Measurements from ENCODE around the gene GAA. TPM values are rescaled to one million over a fixed set of nuclear protein-coding genes. Genes with fewer than 3 reads are reported as not detected.

The GAA gene
- total and polyA plus RNA-seq, 4 donors = 13.3 to 58.1 (median 36.5) TPM

DNA sequence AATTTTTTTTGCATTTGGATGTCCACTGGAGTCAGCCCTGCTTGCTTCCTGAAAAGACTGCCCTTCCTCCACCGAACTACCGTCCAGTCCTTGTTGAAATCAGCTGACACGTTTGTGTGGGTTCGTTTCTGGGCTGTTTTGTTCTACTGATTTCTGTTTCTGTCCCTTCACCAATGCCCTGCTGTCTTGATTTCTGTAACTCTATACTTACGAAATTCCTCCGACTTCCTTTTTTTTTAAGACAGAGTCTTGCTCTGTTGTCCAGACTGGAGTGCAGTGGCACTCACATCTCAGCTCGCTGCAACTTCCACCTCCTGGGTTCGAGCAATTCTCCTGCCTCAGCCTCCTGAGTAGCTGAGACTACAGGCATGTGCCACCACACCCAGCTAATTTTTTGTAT lies 8.4 kb upstream of the GAA start:
- Histone ChIP-seq H3K4me1 (ENCODE audit: control insufficient read depth, insufficient read depth, low read length) (peaks cover 9% of the 10 kb centered on the region), H3K9me3 (ENCODE audit: control insufficient read depth, insufficient read depth, low read length) (no peaks in the 10 kb centered on the region), H3K27me3 (ENCODE audit: control insufficient read depth, insufficient read depth, low read length) (no peaks in the 10 kb centered on the region), H3K36me3 (ENCODE audit: control insufficient read depth, insufficient read depth, low read length) (peaks cover 41% of the 10 kb centered on the region), H3K4me3 (ENCODE audit: low read depth, low read length) (no peak overlapping the region), H3K27ac (ENCODE audit: low read depth, low read length) (no peak overlapping the region)
- DNase-seq (ENCODE audit: low read depth in 4 of 6, low spot score in 6 of 6) = no peak
- 79% methylated on average over 6 of the region's 8 CpGs for WGBS (ENCODE audit: insufficient coverage)

DNA sequence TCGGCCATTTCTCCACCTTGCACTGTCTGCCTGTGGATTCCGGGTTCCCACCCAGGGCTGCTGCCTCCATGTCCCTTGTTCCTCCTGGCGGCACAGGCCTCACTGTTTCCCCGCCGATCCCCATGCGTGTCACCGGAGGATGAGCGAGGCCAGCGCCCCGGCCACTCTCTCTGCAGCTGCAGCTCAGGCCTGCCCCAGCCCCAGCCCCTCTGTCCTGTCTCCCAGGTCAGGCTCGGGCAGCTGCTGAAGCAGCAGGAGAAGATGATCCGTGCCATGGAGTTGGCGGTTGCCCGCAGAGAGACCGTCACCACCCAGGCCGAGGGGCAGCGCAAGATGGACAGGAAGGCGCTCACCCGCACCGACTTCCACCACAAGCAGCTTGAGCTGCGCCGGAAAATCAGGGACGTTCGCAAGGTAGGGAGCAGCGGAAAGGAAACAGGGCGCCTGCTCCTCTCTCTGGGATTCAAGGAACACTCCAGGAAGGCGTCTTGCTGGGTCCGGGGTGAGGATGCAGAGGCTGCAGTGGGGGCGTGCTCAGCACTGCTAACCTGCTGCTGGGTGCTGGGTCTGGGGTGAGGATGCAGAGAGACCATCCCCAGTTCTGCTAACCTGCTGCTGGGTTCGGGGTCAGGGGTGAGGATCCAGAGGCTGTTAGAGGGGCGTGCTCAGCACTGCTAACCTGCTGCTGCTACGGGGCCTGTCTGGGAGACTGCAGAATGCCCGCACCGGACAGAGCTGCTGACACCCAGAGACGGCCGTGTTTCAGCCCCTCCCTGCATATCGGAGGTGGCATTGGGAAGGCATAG lies 6.1 kb upstream of the GAA start:
- Histone ChIP-seq H3K9me3 (ENCODE audit: control insufficient read depth, insufficient read depth, low read length) (no peaks in the 10 kb centered on the region), H3K4me1 (ENCODE audit: control insufficient read depth, insufficient read depth, low read length) (peaks cover 9% of the 10 kb centered on the region), H3K27me3 (ENCODE audit: control insufficient read depth, insufficient read depth, low read length) (no peaks in the 10 kb centered on the region), H3K27ac (ENCODE audit: low read depth, low read length) (no peak overlapping the region), H3K36me3 (ENCODE audit: control insufficient read depth, insufficient read depth, low read length) (peaks cover 41% of the 10 kb centered on the region), H3K4me3 (ENCODE audit: low read depth, low read length) (no peak overlapping the region)
- no peak for DNase-seq (ENCODE audit: low read depth in 4 of 6, low spot score in 6 of 6)
- WGBS (ENCODE audit: insufficient coverage) = 84% methylated on average over 37 of the region's 37 CpGs

DNA sequence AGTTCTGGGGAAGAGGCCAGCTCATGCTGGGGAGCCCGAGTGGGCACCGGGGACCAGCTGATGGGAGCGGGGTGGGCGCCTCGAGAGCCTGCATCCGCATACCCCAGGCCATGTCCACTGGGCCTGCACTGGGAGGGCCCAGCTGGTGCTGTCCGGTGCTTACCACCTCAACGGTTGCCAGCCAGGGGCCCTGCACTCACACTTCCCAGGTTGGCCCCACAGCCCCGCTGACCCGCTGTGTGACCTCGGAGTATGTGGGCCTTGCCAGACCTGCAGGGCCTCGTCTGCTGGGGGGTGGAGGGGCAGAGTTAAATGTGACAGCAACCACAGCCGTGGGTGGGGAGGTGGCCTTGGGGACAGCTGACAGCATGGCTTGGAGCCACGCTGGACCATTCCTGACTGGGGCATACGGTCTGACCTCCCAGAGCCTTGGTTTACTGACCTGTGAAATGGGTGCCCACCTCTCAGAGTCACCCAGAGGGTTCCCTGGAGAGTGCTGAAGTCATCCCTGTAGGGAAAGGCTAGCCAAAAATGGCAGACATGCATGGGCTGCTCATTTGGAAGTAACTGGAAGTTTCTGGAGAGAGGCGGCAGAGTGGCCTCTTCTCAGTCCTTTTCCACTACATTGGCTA lies 5.4 kb upstream of the GAA start:
- 85% methylated on average over 16 of the region's 16 CpGs for WGBS (ENCODE audit: insufficient coverage)
- no peak overlapping the region for H3K27ac ChIP-seq (ENCODE audit: low read depth, low read length)
- peaks cover 38% of the 10 kb centered on the region for H3K36me3 ChIP-seq (ENCODE audit: control insufficient read depth, insufficient read depth, low read length)
- no peak for DNase-seq (ENCODE audit: low read depth in 4 of 6, low spot score in 6 of 6)
- H3K4me1 ChIP-seq (ENCODE audit: control insufficient read depth, insufficient read depth, low read length) = peaks cover 14% of the 10 kb centered on the region
- H3K4me3 ChIP-seq (ENCODE audit: low read depth, low read length) = no peak overlapping the region
- H3K9me3 ChIP-seq (ENCODE audit: control insufficient read depth, insufficient read depth, low read length) = no peaks in the 10 kb centered on the region
- H3K27me3 ChIP-seq (ENCODE audit: control insufficient read depth, insufficient read depth, low read length) = no peaks in the 10 kb centered on the region

DNA sequence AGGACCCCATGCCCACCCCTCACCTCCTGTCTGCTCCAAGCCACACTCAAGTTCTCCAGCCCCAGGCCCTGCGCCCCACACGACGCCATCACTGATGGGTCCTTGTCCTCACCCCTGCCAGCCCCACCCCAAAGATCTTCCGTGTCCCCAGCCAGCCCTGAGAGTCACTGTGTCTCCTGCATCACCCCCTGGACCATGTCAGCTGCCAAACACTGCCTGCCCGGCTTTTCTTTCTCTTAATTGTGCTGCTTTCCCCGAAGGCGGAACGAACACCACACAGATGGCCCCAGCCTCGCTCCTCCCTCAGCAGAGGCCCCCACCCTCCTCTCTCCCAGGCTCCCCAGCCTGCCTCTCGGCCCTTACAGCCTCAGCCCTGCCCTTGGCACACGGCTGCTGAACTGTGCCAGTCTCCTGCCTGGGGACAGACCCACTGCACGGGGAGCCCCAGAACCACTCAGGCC lies 4.8 kb upstream of the GAA start:
- no peak overlapping the region for H3K4me3 ChIP-seq (ENCODE audit: low read depth, low read length)
- H3K36me3 ChIP-seq (ENCODE audit: control insufficient read depth, insufficient read depth, low read length) = peaks cover 35% of the 10 kb centered on the region
- 30% methylated on average over 12 of the region's 12 CpGs for WGBS (ENCODE audit: insufficient coverage)
- no peak overlapping the region for H3K27ac ChIP-seq (ENCODE audit: low read depth, low read length)
- peak in 2 of 6 donors; percentile 35 to 42 for DNase-seq (ENCODE audit: low read depth in 4 of 6, low spot score in 6 of 6)
- H3K4me1 ChIP-seq (ENCODE audit: control insufficient read depth, insufficient read depth, low read length) = peaks cover 16% of the 10 kb centered on the region
- H3K9me3 ChIP-seq (ENCODE audit: control insufficient read depth, insufficient read depth, low read length) = no peaks in the 10 kb centered on the region
- no peaks in the 10 kb centered on the region for H3K27me3 ChIP-seq (ENCODE audit: control insufficient read depth, insufficient read depth, low read length)

DNA sequence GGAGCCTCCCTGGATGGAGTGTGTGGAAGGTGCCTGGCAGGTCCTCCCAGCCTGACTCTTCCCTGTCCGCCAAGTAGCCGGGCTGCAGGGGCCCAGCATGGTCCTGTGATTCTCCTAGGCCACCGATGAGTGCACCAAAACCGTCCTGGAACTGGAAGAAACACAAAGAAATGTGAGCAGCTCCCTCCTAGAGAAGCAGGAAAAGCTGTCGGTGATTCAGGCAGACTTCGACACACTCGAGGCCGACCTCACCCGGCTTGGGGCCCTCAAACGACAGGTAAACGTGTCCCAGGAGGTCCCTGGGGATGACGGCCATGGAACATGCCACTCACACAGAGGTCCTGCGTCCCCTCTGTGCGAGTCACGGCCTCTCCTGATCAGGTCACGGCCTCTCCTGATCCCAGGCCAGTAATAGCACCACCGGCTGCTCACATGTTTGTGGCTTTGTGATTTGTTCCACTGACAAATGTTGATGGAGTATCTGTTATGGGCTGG lies 4.2 kb upstream of the GAA start:
- H3K4me1 ChIP-seq (ENCODE audit: control insufficient read depth, insufficient read depth, low read length) = peaks cover 21% of the 10 kb centered on the region
- no peak for DNase-seq (ENCODE audit: low read depth in 4 of 6, low spot score in 6 of 6)
- peaks cover 35% of the 10 kb centered on the region for H3K36me3 ChIP-seq (ENCODE audit: control insufficient read depth, insufficient read depth, low read length)
- no peak overlapping the region for H3K27ac ChIP-seq (ENCODE audit: low read depth, low read length)
- WGBS (ENCODE audit: insufficient coverage) = 75% methylated on average over 17 of the region's 17 CpGs
- no peaks in the 10 kb centered on the region for H3K27me3 ChIP-seq (ENCODE audit: control insufficient read depth, insufficient read depth, low read length)
- no peak overlapping the region for H3K4me3 ChIP-seq (ENCODE audit: low read depth, low read length)
- no peaks in the 10 kb centered on the region for H3K9me3 ChIP-seq (ENCODE audit: control insufficient read depth, insufficient read depth, low read length)

DNA sequence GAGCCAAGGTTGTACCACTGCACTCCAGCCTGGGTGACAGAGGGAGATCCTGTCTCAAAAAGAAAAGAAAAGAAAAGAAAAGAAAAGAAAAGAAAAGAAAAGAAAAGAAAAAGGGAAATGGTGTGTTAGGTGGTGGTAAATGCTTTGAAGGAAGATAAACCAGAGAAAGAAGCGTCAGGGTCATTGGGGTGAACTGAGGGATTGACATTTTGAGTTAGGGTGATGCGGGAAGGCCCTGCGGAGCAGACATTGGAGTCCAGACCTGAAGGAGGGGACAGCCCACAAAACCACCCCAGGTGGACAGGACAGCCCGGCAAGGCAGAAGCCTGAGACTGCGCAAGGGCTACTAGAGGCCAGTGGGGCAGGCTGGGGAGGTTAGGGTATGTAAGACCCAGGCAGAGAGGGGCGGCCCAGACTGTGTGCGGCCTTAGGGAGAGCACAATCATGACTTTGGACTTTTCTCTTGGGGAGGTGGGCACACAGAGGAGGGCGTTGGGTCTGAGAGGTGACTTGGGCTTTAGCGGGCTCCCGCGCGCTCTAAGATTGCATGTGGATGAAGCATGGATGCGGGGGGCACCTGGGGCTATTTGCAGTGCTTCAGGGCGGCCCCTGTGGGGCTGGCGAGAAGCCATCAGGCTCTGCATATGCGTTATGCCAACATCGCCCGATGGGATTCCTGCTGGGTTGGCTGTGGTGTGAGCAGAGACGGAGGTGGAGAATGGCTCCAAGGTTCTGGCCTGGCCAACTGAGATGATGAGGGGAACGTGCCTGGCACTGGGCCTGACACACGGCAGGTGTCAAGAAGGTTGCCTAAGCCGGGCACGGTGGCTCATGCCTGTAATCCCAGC lies 3.3 kb upstream of the GAA start:
- Histone ChIP-seq H3K4me3 (ENCODE audit: low read depth, low read length) (no peak overlapping the region), H3K27me3 (ENCODE audit: control insufficient read depth, insufficient read depth, low read length) (no peaks in the 10 kb centered on the region), H3K4me1 (ENCODE audit: control insufficient read depth, insufficient read depth, low read length) (peaks cover 29% of the 10 kb centered on the region), H3K27ac (ENCODE audit: low read depth, low read length) (no peak overlapping the region), H3K9me3 (ENCODE audit: control insufficient read depth, insufficient read depth, low read length) (no peaks in the 10 kb centered on the region), H3K36me3 (ENCODE audit: control insufficient read depth, insufficient read depth, low read length) (peaks cover 35% of the 10 kb centered on the region)
- WGBS (ENCODE audit: insufficient coverage) = 86% methylated on average over 23 of the region's 23 CpGs
- no peak for DNase-seq (ENCODE audit: low read depth in 4 of 6, low spot score in 6 of 6)

DNA sequence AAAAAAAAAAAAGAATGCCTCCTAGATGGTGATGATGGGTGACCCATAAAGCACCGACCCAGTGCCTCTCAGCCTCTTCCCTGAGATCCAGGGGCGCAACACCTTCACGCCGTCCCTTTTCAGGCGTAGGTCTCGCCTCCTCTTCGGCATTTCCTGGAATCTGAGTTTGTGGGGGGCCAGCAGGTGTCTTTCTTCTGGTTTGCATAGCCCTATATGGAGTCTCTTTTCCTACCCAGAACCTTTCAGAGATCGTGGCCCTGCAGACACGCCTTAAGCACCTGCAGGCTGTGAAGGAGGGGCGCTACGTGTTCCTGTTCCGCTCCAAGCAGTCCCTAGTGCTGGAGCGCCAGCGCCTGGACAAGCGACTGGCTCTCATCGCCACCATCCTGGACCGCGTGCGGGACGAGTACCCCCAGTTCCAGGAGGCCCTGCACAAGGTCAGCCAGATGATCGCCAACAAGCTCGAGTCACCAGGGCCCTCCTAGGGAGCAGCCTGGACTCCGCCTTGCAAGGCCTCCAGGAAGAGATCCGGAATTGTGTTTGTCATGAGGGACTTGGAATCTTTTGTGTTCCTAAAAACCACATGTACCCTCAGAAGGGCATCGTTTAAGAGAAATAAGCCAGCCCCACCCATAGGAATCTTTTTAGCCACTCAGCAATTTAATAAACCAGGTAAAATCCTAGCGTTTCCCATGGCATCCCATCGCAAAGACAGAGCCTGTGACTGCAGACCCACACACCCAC lies 1.9 kb upstream of the GAA start:
- peaks cover 43% of the 10 kb centered on the region for H3K4me1 ChIP-seq (ENCODE audit: control insufficient read depth, insufficient read depth, low read length)
- H3K9me3 ChIP-seq (ENCODE audit: control insufficient read depth, insufficient read depth, low read length) = no peaks in the 10 kb centered on the region
- DNase-seq (ENCODE audit: low read depth in 4 of 6, low spot score in 6 of 6) = no peak
- H3K36me3 ChIP-seq (ENCODE audit: control insufficient read depth, insufficient read depth, low read length) = peaks cover 38% of the 10 kb centered on the region
- H3K4me3 ChIP-seq (ENCODE audit: low read depth, low read length) = no peak overlapping the region
- WGBS (ENCODE audit: insufficient coverage) = 91% methylated on average over 22 of the region's 27 CpGs
- H3K27me3 ChIP-seq (ENCODE audit: control insufficient read depth, insufficient read depth, low read length) = no peaks in the 10 kb centered on the region
- no peak overlapping the region for H3K27ac ChIP-seq (ENCODE audit: low read depth, low read length)

DNA sequence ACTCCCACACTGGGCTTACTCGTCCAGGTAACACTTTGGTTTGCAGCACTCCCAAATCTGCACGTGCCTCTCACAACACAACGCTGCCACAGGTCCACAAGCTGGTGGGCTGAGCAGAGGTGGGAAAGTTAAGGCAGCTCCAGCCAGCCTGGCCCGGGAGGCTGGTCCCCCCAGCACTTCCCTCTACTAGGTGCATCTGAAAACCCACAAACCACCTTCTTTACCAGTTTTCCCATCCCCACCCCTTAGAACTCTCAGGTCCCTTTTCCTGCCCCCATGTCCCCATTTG lies 1.4 kb upstream of the GAA start:
- WGBS (ENCODE audit: insufficient coverage) = 97% methylated on average over 3 of the region's 4 CpGs
- Histone ChIP-seq H3K27ac (ENCODE audit: low read depth, low read length) (no peak overlapping the region), H3K9me3 (ENCODE audit: control insufficient read depth, insufficient read depth, low read length) (no peaks in the 10 kb centered on the region), H3K27me3 (ENCODE audit: control insufficient read depth, insufficient read depth, low read length) (no peaks in the 10 kb centered on the region), H3K36me3 (ENCODE audit: control insufficient read depth, insufficient read depth, low read length) (peaks cover 38% of the 10 kb centered on the region), H3K4me1 (ENCODE audit: control insufficient read depth, insufficient read depth, low read length) (peaks cover 48% of the 10 kb centered on the region), H3K4me3 (ENCODE audit: low read depth, low read length) (no peak overlapping the region)
- DNase-seq (ENCODE audit: low read depth in 4 of 6, low spot score in 6 of 6) = no peak
